Measurements from ENCODE around the gene RPL7A. TPM values are rescaled to one million over a fixed set of nuclear protein-coding genes. Genes with fewer than 3 reads are reported as not detected.
A peak's percentile ranks its signal among the peaks of the same experiment; 100 is the strongest.
"Not testable (repeated sequence)": the region's sequence is repeated elsewhere in the genome, so short reads cannot be mapped to it uniquely, and the experiment has no call there.

RPL7A gene
- total RNA-seq, 6 experiments from 2014 or later: 529 to 851 (median 616) TPM

DNA sequence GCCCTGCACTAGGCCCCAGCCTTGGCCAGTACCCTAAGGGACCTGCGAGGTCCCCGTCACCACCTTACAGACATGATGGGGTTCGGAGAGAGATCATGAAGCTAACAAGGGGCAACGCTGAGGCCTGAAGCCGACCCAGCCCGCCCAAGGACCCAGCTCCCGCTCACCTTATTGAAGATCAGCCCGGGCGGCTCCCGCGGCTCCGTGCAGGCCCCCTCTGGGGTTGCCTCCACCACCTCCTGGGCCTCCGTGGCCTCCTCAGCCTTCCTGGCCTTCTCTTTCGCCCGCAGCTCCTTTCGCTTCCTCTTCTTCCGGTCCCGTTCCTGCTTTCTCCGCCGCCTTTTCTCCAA lies 15.7 kb upstream of the RPL7A start:
- intact Hi-C loops (cut with DNase I): loop anchor here in 1 of 2 donors (10.0 kb wide), 1 partner anchor 52 kb away; no protein-coding TSS in a partner anchor
- no peak overlapping the region for H3K4me3 ChIP-seq
- ATAC-seq (no peak), DNase-seq (peak in 1 of 3 donors; percentile 31)
- H3K9me3 ChIP-seq: no peaks in the 10 kb centered on the region
- peaks cover 0 to 12% (median 4%) of the 10 kb centered on the region in 4 donors for H3K4me1 ChIP-seq
- no peak for TF ChIP-seq POLR2A (IDR thresholded peaks at IDR 0.05)
- TF ChIP-seq, protein P1, sequence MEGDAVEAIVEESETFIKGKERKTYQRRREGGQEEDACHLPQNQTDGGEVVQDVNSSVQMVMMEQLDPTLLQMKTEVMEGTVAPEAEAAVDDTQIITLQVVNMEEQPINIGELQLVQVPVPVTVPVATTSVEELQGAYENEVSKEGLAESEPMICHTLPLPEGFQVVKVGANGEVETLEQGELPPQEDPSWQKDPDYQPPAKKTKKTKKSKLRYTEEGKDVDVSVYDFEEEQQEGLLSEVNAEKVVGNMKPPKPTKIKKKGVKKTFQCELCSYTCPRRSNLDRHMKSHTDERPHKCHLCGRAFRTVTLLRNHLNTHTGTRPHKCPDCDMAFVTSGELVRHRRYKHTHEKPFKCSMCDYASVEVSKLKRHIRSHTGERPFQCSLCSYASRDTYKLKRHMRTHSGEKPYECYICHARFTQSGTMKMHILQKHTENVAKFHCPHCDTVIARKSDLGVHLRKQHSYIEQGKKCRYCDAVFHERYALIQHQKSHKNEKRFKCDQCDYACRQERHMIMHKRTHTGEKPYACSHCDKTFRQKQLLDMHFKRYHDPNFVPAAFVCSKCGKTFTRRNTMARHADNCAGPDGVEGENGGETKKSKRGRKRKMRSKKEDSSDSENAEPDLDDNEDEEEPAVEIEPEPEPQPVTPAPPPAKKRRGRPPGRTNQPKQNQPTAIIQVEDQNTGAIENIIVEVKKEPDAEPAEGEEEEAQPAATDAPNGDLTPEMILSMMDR (IDR thresholded peaks at IDR 0.05): no peak
- H3K36me3 ChIP-seq: peaks cover 3 to 45% (median 23%) of the 10 kb centered on the region in 4 donors
- no peak overlapping the region for H3K27ac ChIP-seq
- no peaks in the 10 kb centered on the region for H3K27me3 ChIP-seq
- 35% methylated on average over 4 of the region's 20 CpGs for WGBS (ENCODE audit: insufficient coverage, low coverage, low lambda C conversion rate, missing lambda C conversion rate)

DNA sequence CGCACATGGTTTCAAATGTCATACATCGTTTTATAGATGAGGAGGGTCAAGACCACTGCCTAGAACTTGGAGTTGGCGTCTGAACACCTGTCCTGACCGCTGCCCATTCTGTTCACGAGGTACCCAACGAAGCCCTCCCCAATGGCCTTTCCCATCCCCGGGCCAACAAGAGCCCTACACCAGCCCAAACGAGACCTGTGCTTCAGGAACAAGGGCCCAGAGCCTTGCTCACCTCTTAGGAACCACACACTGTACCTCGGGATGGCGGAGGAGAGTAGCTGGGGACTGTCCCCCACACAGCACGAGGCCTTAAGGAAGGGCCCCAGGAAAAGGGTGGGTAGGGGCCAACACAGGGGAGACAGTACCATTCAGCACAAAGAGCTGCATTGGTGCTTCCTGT lies 15.0 kb upstream of the RPL7A start:
- no peak for ATAC-seq
- peak in 1 of 3 donors; percentile 22 for DNase-seq
- H3K27ac ChIP-seq: no peak overlapping the region
- H3K27me3 ChIP-seq: no peaks in the 10 kb centered on the region
- 95% methylated on average over 9 of the region's 11 CpGs for WGBS (ENCODE audit: insufficient coverage, low coverage, low lambda C conversion rate, missing lambda C conversion rate)
- peaks cover 0 to 12% (median 4%) of the 10 kb centered on the region in 4 donors for H3K4me1 ChIP-seq
- no peaks in the 10 kb centered on the region for H3K9me3 ChIP-seq
- H3K4me3 ChIP-seq: no peak overlapping the region
- peaks cover 3 to 45% (median 23%) of the 10 kb centered on the region in 4 donors for H3K36me3 ChIP-seq
- TF ChIP-seq, protein P1 (IDR thresholded peaks at IDR 0.05): no peak
- TF ChIP-seq POLR2A (IDR thresholded peaks at IDR 0.05): no peak
- intact Hi-C loops (cut with DNase I): loop anchor here in 1 of 2 donors (10.0 kb wide), 1 partner anchor 52 kb away; no protein-coding TSS in a partner anchor

DNA sequence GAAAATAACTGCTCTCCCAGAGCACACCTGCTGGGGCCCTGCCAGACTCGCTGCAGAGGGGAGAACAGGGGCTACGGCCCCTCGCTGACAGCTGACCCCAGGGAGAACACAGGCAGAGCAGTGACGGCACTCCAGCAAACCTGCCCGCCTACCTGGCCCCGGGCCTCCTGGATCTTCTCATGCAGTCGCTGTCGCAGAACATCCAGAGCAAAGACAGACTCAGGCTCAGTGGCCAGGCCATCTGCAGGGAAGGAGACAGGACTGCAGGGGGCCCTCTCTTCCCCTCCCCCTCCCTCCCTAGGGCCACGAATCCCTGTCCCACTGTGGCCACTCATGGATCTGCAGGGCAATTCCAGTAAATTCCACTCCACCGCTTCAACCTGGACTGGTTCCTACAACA lies 14.5 kb upstream of the RPL7A start:
- H3K4me3 ChIP-seq: no peak overlapping the region
- H3K9me3 ChIP-seq: no peaks in the 10 kb centered on the region
- no peak for TF ChIP-seq POLR2A (IDR thresholded peaks at IDR 0.05)
- TF ChIP-seq, protein P1 (IDR thresholded peaks at IDR 0.05): no peak
- 100% methylated on average over 2 of the region's 10 CpGs for WGBS (ENCODE audit: insufficient coverage, low coverage, low lambda C conversion rate, missing lambda C conversion rate)
- DNase-seq (peak in 1 of 3 donors; percentile 36), ATAC-seq (no peak)
- intact Hi-C loops (cut with DNase I): loop anchor here in 1 of 2 donors (10.0 kb wide), 1 partner anchor 51 kb away; no protein-coding TSS in a partner anchor
- peaks cover 0 to 12% (median 4%) of the 10 kb centered on the region in 4 donors for H3K4me1 ChIP-seq
- no peaks in the 10 kb centered on the region for H3K27me3 ChIP-seq
- H3K36me3 ChIP-seq: peaks cover 3 to 45% (median 23%) of the 10 kb centered on the region in 4 donors
- H3K27ac ChIP-seq: no peak overlapping the region

DNA sequence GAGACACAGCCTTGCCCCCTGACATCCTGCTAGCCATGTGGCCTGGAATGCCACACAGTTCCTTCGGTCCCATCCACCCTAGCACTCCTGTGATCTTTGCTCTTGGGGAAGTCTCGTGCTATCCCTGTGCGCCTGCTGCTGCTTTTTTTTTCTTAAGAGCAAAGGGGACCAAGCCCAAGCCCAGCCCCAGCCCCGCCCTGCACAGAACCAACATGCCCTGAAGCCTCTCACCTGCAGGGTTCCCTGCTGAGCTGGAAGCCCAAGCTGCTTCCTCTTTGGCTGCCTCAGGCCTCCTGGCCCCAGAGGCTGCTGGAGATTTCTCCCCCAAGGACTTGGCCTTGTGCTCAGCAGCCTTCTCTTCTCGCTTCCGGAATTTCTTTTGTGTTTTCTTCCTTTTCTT lies 13.9 kb upstream of the RPL7A start:
- 97% methylated on average over 3 of the region's 6 CpGs for whole genome bisulfite sequencing (ENCODE audit: insufficient coverage, low coverage, low lambda C conversion rate, missing lambda C conversion rate)

DNA sequence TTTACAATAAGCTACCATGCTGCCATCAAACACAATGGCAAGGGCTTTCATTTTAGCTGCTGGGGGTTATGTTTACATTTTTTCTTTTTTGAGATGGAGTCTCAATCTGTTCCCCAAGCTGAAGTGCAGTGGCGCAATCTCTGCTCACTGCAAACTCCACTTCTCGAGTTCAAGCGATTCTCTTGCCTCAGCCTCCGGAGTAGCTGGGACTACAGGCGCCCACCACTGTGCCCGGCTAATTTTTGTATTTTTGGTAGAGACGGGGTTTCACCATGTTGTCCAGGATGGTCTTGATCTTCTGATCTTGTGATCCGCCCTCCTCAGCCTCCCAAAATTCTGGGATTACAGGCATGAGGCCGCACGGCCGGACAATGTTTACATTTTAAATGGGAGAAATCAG lies 13.1 kb upstream of the RPL7A start:
- H3K9me3 ChIP-seq, ATAC-seq, H3K27me3 ChIP-seq, H3K27ac ChIP-seq: not testable (repeated sequence)
- DNase-seq: peak in 1 of 3 donors; percentile 12
- Histone ChIP-seq H3K36me3 (peaks cover 3 to 41% (median 23%) of the 10 kb centered on the region in 4 donors), H3K4me3 (peak overlapping the region; percentile 61 to 94 (median 66)), H3K4me1 (peaks cover 0 to 12% (median 4%) of the 10 kb centered on the region in 4 donors)
- intact Hi-C loops (cut with DNase I): loop anchor here in 1 of 2 donors (10.0 kb wide), 1 partner anchor 50 kb away; no protein-coding TSS in a partner anchor
- WGBS (ENCODE audit: insufficient coverage, low coverage, low lambda C conversion rate, missing lambda C conversion rate): 65% methylated on average over 11 of the region's 11 CpGs

More for the DNA sequence above, 13.9 kb upstream of the RPL7A start:
- Histone ChIP-seq H3K36me3 (peaks cover 3 to 45% (median 23%) of the 10 kb centered on the region in 4 donors), H3K4me3 (no peak overlapping the region), H3K27me3 (no peaks in the 10 kb centered on the region), H3K27ac (no peak overlapping the region), H3K4me1 (peaks cover 0 to 12% (median 4%) of the 10 kb centered on the region in 4 donors), H3K9me3 (no peaks in the 10 kb centered on the region)
- TF ChIP-seq, protein P1 (IDR thresholded peaks at IDR 0.05): no peak
- no peak for TF ChIP-seq POLR2A (IDR thresholded peaks at IDR 0.05)
- ATAC-seq (no peak), DNase-seq (peak in 1 of 3 donors; percentile 28)
- intact Hi-C loops (cut with DNase I): loop anchor here in 1 of 2 donors (10.0 kb wide), 1 partner anchor 51 kb away; no protein-coding TSS in a partner anchor
